ENCODE results near the gene MAN1C1.
"Not testable (repeated sequence)": the region's sequence is repeated elsewhere in the genome, so short reads cannot be mapped to it uniquely, and the experiment has no call there.

Gene MAN1C1

GRCh38 chr1:25729790-25730644 is 113.4 kb downstream of the MAN1C1 start:
- in situ Hi-C loops (cut with HindIII; ENCODE audit: low sequenced_read_pairs) = no loop called here

GRCh38 chr1:25731148-25731547 is 114.6 kb downstream of the MAN1C1 start:
- in situ Hi-C loops (cut with HindIII; ENCODE audit: low sequenced_read_pairs) = no loop called here

GRCh38 chr1:25731626-25732370 is 115.2 kb downstream of the MAN1C1 start:
- in situ Hi-C loops (cut with HindIII; ENCODE audit: low sequenced_read_pairs) = no loop called here

- in situ Hi-C loops (cut with HindIII; ENCODE audit: low sequenced_read_pairs) = no loop called here
Observed at GRCh38 chr1:25732821-25733220, 116.2 kb downstream of the MAN1C1 start.

- in situ Hi-C loops (cut with HindIII; ENCODE audit: low sequenced_read_pairs) = no loop called here
Observed at GRCh38 chr1:25733271-25733670, 116.7 kb downstream of the MAN1C1 start.

- in situ Hi-C loops (cut with HindIII; ENCODE audit: low sequenced_read_pairs) = not testable (repeated sequence)
Observed at GRCh38 chr1:25734991-25735390, 118.4 kb downstream of the MAN1C1 start.

- in situ Hi-C loops (cut with HindIII; ENCODE audit: low sequenced_read_pairs) = no loop called here
Observed at GRCh38 chr1:25735956-25736529, 119.5 kb downstream of the MAN1C1 start.

GRCh38 chr1:25737130-25737529 is 120.5 kb downstream of the MAN1C1 start:
- in situ Hi-C loops (cut with HindIII; ENCODE audit: low sequenced_read_pairs) = no loop called here

GRCh38 chr1:25738499-25738898 is 121.9 kb downstream of the MAN1C1 start:
- in situ Hi-C loops (cut with HindIII; ENCODE audit: low sequenced_read_pairs) = no loop called here

- in situ Hi-C loops (cut with HindIII; ENCODE audit: low sequenced_read_pairs) = no loop called here
Observed at GRCh38 chr1:25739341-25739740, 122.8 kb downstream of the MAN1C1 start.

- in situ Hi-C loops (cut with HindIII; ENCODE audit: low sequenced_read_pairs) = no loop called here
Observed at GRCh38 chr1:25740071-25740470, 123.5 kb downstream of the MAN1C1 start.

- in situ Hi-C loops (cut with HindIII; ENCODE audit: low sequenced_read_pairs) = no loop called here
Observed at GRCh38 chr1:25742316-25742715, 125.7 kb downstream of the MAN1C1 start.

- in situ Hi-C loops (cut with HindIII; ENCODE audit: low sequenced_read_pairs) = no loop called here
Observed at GRCh38 chr1:25743164-25744139, 126.9 kb downstream of the MAN1C1 start.

GRCh38 chr1:25744140-25744581 is 127.6 kb downstream of the MAN1C1 start:
- in situ Hi-C loops (cut with HindIII; ENCODE audit: low sequenced_read_pairs) = no loop called here

GRCh38 chr1:25744636-25745425 is 128.2 kb downstream of the MAN1C1 start:
- in situ Hi-C loops (cut with HindIII; ENCODE audit: low sequenced_read_pairs) = no loop called here

- in situ Hi-C loops (cut with HindIII; ENCODE audit: low sequenced_read_pairs) = no loop called here
Observed at GRCh38 chr1:25746299-25747045, 129.9 kb downstream of the MAN1C1 start.

- in situ Hi-C loops (cut with HindIII; ENCODE audit: low sequenced_read_pairs) = no loop called here
Observed at GRCh38 chr1:25747046-25747719, 130.6 kb downstream of the MAN1C1 start.

GRCh38 chr1:25748531-25749205 is 132.1 kb downstream of the MAN1C1 start:
- in situ Hi-C loops (cut with HindIII; ENCODE audit: low sequenced_read_pairs) = no loop called here
